ENCODE measurements around the gene VWA5A.
A peak's percentile ranks its signal among the peaks of the same experiment; 100 is the strongest.

VWA5A gene, protein sequence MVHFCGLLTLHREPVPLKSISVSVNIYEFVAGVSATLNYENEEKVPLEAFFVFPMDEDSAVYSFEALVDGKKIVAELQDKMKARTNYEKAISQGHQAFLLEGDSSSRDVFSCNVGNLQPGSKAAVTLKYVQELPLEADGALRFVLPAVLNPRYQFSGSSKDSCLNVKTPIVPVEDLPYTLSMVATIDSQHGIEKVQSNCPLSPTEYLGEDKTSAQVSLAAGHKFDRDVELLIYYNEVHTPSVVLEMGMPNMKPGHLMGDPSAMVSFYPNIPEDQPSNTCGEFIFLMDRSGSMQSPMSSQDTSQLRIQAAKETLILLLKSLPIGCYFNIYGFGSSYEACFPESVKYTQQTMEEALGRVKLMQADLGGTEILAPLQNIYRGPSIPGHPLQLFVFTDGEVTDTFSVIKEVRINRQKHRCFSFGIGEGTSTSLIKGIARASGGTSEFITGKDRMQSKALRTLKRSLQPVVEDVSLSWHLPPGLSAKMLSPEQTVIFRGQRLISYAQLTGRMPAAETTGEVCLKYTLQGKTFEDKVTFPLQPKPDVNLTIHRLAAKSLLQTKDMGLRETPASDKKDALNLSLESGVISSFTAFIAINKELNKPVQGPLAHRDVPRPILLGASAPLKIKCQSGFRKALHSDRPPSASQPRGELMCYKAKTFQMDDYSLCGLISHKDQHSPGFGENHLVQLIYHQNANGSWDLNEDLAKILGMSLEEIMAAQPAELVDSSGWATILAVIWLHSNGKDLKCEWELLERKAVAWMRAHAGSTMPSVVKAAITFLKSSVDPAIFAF

DNA sequence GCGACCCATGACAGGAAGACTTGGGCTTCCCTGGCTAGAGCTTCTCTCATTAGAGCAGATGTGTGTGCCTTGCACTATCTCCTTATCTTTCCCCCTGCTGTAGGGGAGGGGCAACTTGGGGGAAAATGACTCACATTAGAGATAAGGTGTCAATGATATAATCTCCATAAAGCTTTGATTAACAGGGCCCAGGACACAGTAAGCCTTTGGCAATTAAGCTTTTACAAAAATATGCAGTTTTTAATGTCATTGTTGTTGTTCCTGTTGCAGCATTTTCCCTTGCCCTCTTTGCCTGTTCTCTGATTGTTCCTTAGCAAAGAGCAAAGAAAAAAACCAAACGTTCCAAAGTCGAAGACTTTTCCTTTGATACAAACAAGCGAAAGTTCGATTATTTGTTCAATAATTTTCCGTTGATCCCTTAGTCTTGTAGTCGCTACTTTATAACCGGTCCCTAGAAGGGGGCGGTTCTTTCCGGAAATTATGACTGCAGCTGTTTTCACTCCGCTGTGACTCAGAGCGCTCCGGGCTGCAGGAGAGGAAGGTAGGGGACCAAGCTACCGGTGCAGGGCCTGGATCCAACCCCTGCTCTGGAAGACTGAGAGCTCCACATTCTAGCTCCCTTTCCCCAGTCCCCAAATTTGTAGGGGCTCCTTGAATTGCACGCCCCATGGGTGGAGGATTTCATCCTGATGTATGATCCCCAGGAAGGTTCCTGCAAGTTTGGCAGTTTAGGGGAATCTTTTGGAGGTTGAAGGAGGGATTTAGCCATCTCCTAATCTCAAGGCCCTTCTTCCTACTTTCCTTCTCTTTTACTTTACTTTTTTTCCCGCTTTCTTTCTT, at the start of gene VWA5A:
TSS of gene VWA5A (plus strand) at position 509 of the 840 bp plus-strand sequence. CDS start 2,062 bp downstream, outside the sequence.
- DNase-seq: peak in 48 of 51 donors; percentile 6 to 82 (median 54)

DNA sequence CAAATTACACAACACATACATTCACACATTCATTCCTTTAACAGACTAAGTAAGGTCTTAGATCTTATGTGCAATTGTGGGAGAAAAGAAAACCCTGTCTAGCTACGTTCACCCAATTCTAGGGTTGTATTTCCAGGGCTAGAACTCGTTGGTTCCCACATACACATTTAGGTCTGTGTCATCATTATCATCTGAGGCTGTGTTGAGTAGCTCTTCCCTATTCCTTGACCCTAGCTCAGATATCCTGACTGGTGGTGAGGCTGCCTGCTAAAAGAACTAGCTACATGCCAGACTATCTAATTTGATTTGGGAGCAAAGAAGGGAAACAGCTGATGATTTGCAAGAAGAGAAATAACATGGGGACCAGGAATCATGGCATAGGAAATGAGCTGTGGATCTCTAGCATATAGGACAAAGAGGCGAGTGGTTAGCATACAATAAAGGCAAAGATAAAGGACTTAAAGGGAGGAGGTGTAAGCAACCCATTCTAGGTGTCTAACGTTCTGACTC, 46.6 kb upstream of the VWA5A start:
- no peak for DNase-seq

DNA sequence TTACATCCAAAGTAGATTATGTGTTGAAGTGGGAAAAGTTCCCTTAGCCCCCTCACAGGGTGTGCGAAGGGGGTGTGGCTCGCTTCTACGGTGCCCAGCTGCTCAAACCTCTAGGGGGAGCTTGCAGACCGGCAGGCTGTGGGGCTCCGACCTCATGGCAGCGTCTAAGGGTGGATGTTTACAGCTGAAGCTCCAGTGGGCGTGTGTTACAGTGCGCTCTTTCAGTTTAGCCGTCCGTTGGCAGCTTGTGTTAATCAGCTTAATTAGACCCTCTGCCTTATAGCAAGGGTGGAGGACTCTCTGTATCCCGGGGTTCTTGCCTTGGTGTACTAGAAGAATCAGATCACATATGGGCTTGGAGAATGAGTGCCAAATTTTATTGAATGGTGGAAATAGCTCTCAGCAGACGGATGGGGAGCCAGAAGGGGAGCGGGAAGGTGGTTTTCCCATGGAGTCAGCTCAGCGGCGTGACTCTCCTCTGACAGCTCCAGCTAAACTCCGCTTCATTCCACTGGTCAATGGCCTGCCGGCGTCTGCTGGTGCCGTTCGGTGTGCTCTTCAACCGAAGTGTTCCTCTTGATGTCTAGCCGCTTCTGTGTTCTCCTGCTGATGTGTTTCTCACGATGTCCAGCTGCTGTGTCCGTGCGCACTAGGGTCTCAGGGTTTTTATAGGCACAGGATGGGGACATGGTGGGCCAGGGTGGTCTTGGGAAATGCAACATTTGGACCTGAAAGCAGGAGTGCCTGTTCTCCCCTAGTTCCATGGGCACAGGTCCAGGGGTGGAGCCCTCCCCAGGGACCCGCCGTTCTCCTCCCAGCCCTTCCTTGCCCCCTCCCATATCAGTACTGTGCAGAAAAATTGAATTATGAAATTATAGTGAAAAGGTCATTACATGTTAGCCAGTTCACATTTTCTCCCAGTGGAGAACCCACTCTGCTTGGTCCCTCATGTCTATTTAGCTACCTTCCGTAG, 45.5 kb upstream of the VWA5A start:
- peak in 17 of 51 donors; percentile 12 to 45 (median 32) for DNase-seq

DNA sequence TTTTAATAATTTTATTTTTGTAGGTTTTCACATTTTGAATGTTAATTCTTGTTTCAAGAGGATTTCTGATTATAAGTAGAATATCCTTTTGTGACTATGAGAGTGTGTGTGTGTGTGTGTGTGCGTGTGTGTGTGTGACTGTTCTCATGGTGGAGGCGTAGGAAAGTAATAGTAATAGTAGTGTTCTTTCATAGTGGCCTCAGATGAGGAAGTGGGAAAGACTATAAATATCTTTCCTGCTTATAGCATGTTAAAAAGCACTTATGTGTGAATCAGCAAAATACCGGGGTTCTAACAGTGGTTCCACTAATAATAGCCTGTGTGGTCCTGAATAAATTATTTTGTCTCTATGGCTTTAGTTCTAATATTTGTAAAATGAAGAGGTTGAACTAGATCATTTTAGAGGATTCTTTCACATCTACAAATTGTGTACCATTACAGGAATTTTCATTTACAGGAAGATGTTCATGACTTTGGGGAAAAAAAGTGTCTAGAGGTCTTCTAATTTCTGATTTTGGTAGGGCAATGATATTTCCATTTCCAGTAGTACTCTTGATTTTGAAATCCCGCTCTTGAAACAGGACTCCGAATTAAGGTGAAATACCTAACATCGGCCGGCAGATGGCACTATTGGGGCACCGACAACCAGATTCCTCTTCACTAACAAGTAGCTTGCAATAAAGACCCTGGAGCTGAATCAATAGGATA, 44.2 kb upstream of the VWA5A start:
- DNase-seq: peak in 39 of 51 donors; percentile 6 to 85 (median 47)

DNA sequence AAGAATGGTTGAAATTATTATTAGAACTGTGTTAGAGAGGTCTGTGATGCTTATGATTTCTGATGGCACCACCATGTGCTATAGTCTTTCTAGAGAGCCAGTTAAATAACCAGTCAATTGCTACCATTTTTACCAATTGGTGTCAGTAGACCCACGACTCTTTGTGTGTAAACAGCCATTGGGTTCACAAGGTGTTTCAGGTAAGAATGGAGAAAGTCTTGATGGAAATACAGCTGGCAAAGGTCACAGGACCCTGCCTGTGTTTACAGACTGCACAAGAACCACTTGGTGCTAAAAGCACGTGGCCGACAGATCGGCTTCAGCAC, 43.7 kb upstream of the VWA5A start:
- no peak for DNase-seq

DNA sequence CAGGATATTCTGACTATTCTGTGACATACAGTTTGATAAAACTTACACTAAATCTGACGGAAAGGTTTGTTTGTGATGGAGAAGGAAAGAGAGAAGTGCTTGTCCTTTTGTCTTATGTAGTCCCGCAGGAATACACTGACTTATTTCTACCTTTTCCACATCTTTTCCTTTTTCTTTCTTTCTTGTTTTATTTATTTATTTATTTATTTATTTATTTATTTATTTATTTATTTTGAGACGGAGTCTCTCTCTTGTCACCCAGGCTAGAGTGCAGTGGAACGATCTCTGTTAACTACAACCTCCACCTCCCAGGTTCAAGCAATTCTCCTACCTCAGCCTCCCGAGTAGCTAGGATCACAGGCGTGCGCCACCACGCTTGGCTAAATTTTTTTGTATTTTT, 43.1 kb upstream of the VWA5A start:
- DNase-seq: no peak

DNA sequence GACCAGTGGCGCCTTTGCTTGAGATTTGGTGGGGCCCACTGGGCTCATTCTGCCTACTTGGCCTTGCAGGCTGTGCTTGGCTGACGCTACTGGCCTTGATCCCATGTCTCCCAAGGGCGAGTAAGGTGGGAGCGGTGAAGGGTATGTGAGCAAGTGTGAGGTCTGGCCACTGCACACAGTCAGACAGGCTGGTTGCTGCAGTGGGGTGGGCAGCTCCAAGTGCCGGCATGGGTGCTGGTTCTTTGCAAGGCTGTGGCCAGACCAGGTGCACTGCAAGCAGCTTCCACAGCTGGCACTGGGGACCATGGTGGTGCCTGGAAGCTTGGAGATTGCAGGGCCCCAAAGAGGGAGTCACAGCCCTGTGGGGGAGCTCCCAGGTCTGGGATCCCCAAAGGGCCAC, 40.7 kb upstream of the VWA5A start:
- DNase-seq: no peak

DNA sequence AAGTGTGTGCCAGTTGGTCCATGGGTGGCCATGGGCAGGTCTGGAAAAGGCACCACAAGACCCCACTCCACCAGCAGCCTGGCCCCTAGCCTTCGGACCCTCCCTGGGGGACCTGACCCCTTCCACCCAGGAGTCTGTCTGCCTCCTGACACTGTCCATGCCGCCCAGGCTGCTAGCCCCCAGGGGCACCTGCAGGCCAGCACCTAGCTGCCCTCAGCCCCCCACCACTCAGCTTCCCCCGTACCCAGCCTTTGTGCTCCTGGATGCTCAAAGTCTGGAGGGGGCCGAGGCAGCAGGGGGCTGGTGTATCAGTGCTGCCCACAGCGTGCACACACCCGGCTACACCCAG, 39.8 kb upstream of the VWA5A start:
- no peak for DNase-seq

DNA sequence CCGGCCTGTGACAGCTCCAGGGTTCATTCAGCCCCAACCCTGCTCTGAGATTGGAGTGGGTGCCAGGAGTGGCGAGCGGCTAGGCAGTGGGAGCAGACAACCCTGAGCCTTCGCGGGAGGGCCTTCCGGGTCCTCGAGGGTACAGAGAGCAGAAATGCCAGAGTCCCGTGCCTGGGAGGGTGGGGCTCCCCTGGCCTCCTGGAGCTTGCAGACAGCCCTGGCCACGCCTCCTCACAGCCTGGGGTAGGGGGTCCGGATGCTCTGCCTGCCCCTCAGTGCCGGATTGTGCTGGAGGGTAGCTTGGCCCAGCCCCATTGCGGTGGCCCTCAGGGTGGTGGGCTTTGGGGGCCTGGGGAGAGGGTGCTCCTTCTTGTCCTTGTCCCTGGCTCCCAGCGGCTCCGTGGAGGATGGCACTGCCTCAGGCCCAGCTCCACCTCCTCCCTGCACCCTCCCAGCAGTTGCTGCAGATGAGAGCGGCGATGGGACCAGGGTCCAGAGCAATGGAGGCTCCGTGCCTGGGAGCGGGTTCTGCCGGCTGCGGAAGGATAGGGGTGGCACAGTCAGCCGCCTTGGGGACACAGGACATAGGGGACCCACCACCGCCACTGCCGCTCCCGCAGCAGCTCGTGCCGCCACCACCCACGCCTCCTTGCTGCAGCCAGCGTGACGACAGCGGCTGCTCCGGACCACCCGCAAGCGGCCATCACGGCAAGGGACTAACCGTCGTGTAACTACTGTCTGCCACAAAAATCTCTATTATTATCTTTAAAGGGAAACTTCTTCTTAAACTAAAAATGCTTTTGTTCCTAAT, 39.2 kb upstream of the VWA5A start:
- DNase-seq: peak in 25 of 51 donors; percentile 6 to 72 (median 45)

DNA sequence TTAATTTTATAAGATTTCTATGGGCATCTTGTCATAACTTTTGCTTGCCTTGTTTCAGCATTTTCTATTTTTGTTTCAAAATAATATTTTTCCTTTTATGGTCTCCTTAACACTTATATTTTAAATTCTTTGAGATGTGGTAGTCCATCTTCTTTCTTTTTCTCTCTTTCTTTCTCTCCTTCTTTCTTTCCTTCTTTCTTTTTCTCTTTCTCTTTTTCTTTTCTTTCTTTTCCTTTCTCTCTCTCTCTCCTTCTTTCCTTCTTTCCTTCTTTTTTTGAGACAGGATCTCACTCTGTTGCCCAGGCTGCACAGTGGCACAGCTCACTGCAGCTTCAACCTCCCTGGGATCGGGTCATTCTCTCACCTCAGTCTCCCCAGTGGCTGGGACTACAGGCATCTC, 38.0 kb upstream of the VWA5A start:
- no peak for DNase-seq

DNA sequence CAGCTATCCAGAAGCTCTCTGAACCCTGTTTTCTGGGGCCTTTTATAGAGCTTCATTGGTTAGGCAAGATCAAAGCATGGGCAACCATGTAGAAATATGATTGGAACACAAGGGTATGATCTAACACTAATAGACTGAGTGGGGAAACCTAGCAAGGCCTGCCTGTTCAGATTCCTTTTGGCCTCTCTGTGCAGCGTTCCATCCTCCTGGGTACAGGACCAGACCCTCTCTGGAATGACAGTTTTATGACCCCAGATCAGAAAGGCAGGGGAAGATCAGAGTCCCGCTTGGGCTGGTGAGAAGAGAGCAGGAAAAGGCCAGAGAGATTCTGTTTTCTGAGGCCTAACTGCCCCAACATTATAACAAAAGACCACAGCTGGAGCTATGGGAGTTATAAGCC, 36.7 kb upstream of the VWA5A start:
- DNase-seq: no peak

DNA sequence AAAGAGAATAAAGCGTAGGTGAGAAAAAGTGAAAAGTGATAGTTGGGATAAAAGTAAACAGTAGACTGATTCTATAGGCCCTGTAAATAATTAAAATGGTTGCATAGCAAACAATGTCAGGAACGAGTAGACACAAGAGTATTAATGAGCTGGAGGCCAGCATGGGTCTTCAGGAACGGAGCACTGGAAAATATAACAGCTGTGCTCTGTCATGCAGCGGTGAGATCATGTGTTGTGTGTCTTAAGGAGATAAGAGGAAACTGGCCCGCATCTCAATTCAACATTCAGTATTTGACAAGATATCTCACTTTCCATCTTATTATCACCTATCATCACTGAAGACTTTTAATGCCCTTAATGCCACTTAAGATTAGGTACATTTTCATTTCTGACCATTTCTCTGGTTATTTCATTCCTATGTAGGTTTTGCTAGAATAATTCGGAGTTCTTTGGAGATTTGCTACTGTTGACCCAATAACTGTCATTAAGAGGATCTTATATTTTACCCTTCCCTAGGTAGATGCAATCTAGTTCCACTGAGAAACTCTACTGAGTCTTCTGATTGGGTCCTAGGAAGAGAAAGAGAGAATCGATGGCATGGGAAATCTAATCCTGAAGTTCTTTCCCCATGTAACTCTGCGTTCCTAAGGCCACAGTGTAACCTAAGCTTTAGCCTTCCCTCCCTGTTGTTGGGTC, 35.5 kb upstream of the VWA5A start:
- no peak for DNase-seq

DNA sequence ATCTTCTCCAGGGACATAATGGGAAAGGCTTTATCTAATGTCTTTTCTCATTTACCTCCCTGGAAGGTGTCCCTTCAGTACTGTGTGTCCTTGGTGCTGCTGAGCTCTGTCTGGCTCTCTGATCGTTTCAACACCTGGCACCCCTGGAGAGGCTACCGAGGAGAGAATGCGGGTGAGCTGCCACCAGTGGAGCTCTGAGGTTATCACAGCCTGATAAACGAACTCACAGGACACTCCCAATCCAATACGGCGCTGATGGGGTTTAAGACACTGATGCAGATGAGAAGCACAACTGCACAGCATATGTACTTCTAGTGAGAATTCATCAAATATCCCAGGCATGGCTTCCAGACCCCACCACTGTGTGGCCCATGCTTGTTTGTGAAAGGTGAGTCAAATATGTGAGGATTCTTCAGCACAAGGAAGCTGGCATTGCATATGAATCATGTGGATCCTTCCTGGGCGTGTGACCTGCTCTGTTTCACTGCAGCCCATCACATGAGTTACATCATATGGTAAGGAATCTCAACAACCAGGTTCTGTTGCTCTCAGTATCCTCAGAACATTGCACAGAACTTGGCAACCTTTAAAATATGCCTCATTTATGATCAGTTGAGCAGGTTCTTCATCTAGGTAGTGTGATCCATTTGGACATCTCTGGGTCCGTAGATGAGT, 34.8 kb upstream of the VWA5A start:
- DNase-seq: no peak

DNA sequence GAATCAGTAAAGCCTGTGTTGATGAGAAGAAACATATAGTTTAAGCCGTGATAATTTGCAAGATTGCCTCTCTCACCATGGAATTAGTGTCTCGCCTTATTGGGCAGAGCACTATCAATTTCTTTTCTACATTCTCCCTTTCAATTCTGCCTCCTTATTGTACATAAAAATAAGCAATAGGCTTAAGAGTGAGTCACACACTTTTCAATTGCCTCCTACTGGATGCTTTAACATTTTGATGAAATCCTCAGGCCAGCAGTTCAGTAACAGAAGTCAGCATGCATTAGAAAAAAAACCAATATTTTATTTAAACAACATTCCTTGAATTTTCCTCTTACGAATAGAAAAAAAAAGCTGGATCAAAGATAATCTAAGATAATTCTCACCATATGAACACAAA, 33.8 kb upstream of the VWA5A start:
- no peak for DNase-seq

DNA sequence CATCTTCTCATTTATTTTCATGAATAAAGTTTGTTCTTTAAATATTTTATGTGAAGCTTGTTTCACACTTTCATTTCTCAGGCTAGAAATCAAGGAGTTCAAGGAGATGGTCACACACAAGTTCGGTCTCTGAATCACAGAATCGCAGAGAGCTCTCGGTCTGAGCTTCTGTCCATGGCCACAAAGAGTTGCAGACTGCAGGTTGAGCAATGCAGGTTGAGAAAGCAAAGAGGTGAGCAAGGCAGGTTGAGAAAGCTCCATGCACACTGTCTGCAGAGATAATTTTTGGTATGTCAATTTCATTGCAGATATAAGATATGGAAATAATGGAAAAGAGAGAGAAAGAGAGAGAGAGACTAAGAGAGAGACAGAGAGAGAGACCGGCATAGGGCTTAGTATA, 32.9 kb upstream of the VWA5A start:
- no peak for DNase-seq

DNA sequence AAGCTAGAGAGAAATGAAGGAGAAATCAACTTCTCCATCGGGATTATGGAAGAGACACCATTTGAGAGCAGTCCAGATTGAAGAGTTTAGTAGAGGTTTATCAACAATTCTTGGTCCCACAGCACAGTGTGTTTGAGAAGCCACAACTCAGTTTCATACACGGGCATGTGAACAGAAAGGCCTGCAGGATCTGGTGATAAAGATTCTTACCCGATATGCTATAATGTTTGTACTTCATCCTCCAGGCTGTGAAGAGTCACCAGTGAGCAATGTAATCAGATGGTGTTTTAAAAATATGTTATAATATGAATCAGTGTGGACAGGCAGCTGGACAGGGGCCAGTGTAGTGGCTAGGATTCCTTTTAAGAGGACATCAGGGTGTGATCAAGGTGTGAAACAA, 29.7 kb upstream of the VWA5A start:
- peak in 1 of 51 donors; percentile 50 for DNase-seq

DNA sequence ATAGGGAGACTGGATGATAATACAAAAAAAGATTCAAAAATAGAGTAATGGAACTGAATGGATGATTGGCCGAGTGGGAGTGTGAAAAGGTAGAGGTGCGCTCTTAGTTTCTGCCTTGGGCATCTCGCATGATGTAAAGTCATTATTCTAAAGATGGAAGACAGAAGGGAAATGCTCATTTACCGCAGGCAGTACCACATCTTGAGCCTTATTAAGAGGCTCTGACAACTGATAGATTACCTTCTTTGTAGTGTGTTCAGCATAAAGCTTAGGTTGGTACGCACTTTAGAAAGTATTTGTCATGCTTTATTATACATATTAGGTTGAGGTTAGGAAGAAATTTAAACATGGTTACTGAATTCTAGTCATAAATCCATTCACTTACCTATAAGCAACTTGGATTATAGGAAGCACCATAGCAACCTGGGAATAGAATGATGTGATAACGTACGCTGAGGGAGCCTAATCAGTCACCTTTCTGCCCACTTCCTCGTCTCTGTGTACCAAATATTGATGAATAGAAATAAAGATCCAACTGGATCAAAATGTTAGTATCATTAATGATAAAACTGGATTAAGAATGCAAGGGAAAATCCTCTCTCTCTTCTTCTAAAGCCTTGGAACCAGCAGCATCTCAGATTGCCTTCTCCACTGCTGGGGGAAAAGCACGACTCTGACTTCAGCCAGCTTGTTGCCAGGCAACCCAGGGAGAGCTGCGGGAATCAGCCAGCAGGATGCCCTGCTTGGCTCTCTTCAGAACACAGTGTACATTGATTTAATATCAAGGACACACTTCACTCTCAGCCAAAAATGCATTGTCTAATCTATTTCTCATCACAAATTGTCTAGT, 29.0 kb upstream of the VWA5A start:
- DNase-seq: peak in 26 of 51 donors; percentile 12 to 76 (median 42)

Measured in hypothalamus (tissue), 51 donors.